WTC11 (cell line): ENCODE data around the gene TGM1. TPM values are rescaled to one million over a fixed set of nuclear protein-coding genes. Genes with fewer than 3 reads are reported as not detected.

Experiments used
- ATAC-seq: fragments of 200-7000 bp; cut with Tn5 transposase; 2 replicates; pipeline ENCODE4 v1.10.0; 2021; ENCODE audit warnings: mild to moderate bottlenecking, moderate library complexity
- CTCF ChIA-PET: fragments of 300-600 bp; sonication (Branson Sonifier 250); formaldehyde crosslinking; loops from one replicate; lab custom pipeline; 2021; ENCODE audit warnings: antibody characterized with exemption; lab: Charles Lee
- POLR2A ChIA-PET: fragments of 350-600 bp; sonication (Branson Sonifier 250); formaldehyde crosslinking; loops from one replicate; lab custom pipeline; 2021; ENCODE audit warnings: antibody characterized with exemption; lab: Charles Lee
- DNase-seq: peaks from one replicate; pipeline ENCODE4 v3.0.0; 2021; ENCODE audit warnings: low spot score
- H3K27ac Mint-ChIP-seq: 2 replicates; pipeline ENCODE4 v1.8.0; 2021; ENCODE audit warnings: mixed read lengths
- H3K27me3 Mint-ChIP-seq: 2 replicates; pipeline ENCODE4 v1.8.0; 2021; ENCODE audit warnings: low read depth, mild to moderate bottlenecking, moderate library complexity, mixed read lengths
- H3K36me3 Mint-ChIP-seq: 2 replicates; pipeline ENCODE4 v1.8.0; 2021; ENCODE audit warnings: mixed read lengths
- H3K4me1 Mint-ChIP-seq: 2 replicates; pipeline ENCODE4 v1.8.0; 2022; ENCODE audit warnings: mixed read lengths
- H3K4me3 Mint-ChIP-seq: 2 replicates; pipeline ENCODE4 v1.8.0; 2021; ENCODE audit warnings: mild to moderate bottlenecking, moderate library complexity, mixed read lengths
- H3K9me3 Mint-ChIP-seq: 2 replicates; pipeline ENCODE4 v1.8.0; 2021; ENCODE audit warnings: mixed read lengths
- AR ChIP-seq: fragments of 250-450 bp; sonication (Bioruptor Pico); IDR thresholded peaks from 2 replicates; pipeline ENCODE4 v1.9.0; 2021; ENCODE audit warnings: mild to moderate bottlenecking
- CBFB ChIP-seq: sonication (generic); formaldehyde crosslinking; IDR thresholded peaks from 2 replicates; pipeline ENCODE4 v1.8.1; 2022; ENCODE audit warnings: mild to moderate bottlenecking, low read depth, missing genetic modification reagents
- CREM ChIP-seq: sonication (generic); formaldehyde crosslinking; IDR thresholded peaks from 2 replicates; pipeline ENCODE4 v1.8.1; 2022; ENCODE audit warnings: mild to moderate bottlenecking, missing genetic modification reagents, moderate library complexity
- ELF4 ChIP-seq: sonication (generic); formaldehyde crosslinking; IDR thresholded peaks from 2 replicates; pipeline ENCODE4 v1.8.1; 2022; ENCODE audit warnings: low read depth, mild to moderate bottlenecking, moderate library complexity, missing genetic modification reagents
- ESRRA ChIP-seq: sonication (generic); formaldehyde crosslinking; IDR thresholded peaks from 2 replicates; pipeline ENCODE4 v1.8.1; 2022; ENCODE audit warnings: mild to moderate bottlenecking, missing genetic modification reagents, borderline replicate concordance
- FOXP4 ChIP-seq: sonication (generic); formaldehyde crosslinking; IDR thresholded peaks from 2 replicates; pipeline ENCODE4 v1.8.0; 2022; ENCODE audit warnings: mild to moderate bottlenecking, missing genetic modification reagents
- GABPB1 ChIP-seq: sonication (generic); formaldehyde crosslinking; IDR thresholded peaks from 2 replicates; pipeline ENCODE4 v1.8.1; 2023; ENCODE audit warnings: mild to moderate bottlenecking, missing genetic modification reagents
- JUN ChIP-seq: sonication (generic); formaldehyde crosslinking; IDR thresholded peaks from 2 replicates; pipeline ENCODE4 v1.8.0; 2023; ENCODE audit warnings: mild to moderate bottlenecking, missing genetic modification reagents
- NFYB ChIP-seq: sonication (generic); formaldehyde crosslinking; conservative IDR thresholded peaks from 2 replicates; pipeline ENCODE4 v1.8.0; 2022; ENCODE audit warnings: low read depth, missing genetic modification reagents
- NR2C2 ChIP-seq: sonication (generic); formaldehyde crosslinking; IDR thresholded peaks from 2 replicates; pipeline ENCODE4 v1.8.0; 2022; ENCODE audit warnings: mild to moderate bottlenecking, missing genetic modification reagents
- NR3C1 ChIP-seq: sonication (generic); formaldehyde crosslinking; conservative IDR thresholded peaks from 2 replicates; pipeline ENCODE4 v1.8.1; 2023; ENCODE audit warnings: low read depth, mild to moderate bottlenecking, missing genetic modification reagents
- PRDM15 ChIP-seq: sonication (generic); formaldehyde crosslinking; IDR thresholded peaks from 2 replicates; pipeline ENCODE4 v1.8.0; 2022; ENCODE audit warnings: missing genetic modification reagents
- SP1 ChIP-seq: sonication (generic); formaldehyde crosslinking; conservative IDR thresholded peaks from 2 replicates; pipeline ENCODE4 v1.8.1; 2022; ENCODE audit warnings: missing genetic modification reagents
- TEAD4 ChIP-seq: sonication (generic); formaldehyde crosslinking; IDR thresholded peaks from 2 replicates; pipeline ENCODE4 v1.8.0; 2022; ENCODE audit warnings: mild to moderate bottlenecking, missing genetic modification reagents
- ZBTB21 ChIP-seq: sonication (generic); formaldehyde crosslinking; IDR thresholded peaks from 2 replicates; pipeline ENCODE4 v1.8.1; 2023; ENCODE audit warnings: mild to moderate bottlenecking, missing genetic modification reagents, borderline replicate concordance
- ZNF121 ChIP-seq: sonication (generic); formaldehyde crosslinking; IDR thresholded peaks from 2 replicates; pipeline ENCODE4 v1.8.0; 2023; ENCODE audit warnings: missing genetic modification reagents
- ZNF219 ChIP-seq: sonication (generic); formaldehyde crosslinking; IDR thresholded peaks from 2 replicates; pipeline ENCODE4 v1.8.0; 2023; ENCODE audit warnings: missing genetic modification reagents, mild to moderate bottlenecking, borderline replicate concordance
- ZNF263 ChIP-seq: sonication (generic); formaldehyde crosslinking; IDR thresholded peaks from 2 replicates; pipeline ENCODE4 v1.8.1; 2022; ENCODE audit warnings: low read depth, mild to moderate bottlenecking, moderate library complexity, missing genetic modification reagents
- ZNF281 ChIP-seq: sonication (generic); formaldehyde crosslinking; IDR thresholded peaks from 2 replicates; pipeline ENCODE4 v1.8.0; 2023; ENCODE audit warnings: mild to moderate bottlenecking, missing genetic modification reagents
- ZNF396 ChIP-seq: fragments of 250-450 bp; sonication (Bioruptor Pico); IDR thresholded peaks from 2 replicates; pipeline ENCODE4 v1.8.0; 2021; ENCODE audit warnings: mild to moderate bottlenecking, moderate library complexity, borderline replicate concordance
- total RNA-seq: library from RNA; stranded (reverse); gene quantifications from 3 replicates; pipeline ENCODE4 v1.2.3, GENCODE V29; 2021

The TGM1 gene
- total RNA-seq, 1 experiment from 2014 or later = 5.2 TPM

GRCh38 chr14:24260026-24260779 is 2.8 kb downstream of the TGM1 start:
- no peaks in the 10 kb centered on the region; the same call in 1 of the 2 replicates for H3K27me3 Mint-ChIP-seq
- no peak for DNase-seq
- no peak overlapping the region for H3K4me3 Mint-ChIP-seq
- H3K9me3 Mint-ChIP-seq = no peaks in the 10 kb centered on the region
- ChIA-PET CTCF (interaction anchor here (1.6 kb wide), 1 partner anchor 18 kb away, joined by 5 read pairs; the partner anchor contains the start of gene TINF2), POLR2A (no interaction called here)
- H3K36me3 Mint-ChIP-seq = no peaks in the 10 kb centered on the region
- H3K4me1 Mint-ChIP-seq = no peaks in the 10 kb centered on the region
- TF ChIP-seq AR (CRISPR knock-in tag) = no peak
- no peak for TF ChIP-seq FOXP4 (CRISPR knock-in tag)
- TF ChIP-seq NR3C1 = no peak
- TF ChIP-seq NFYB (CRISPR knock-in tag) = no peak
- no peak for TF ChIP-seq GABPB1 (CRISPR knock-in tag)
- TF ChIP-seq ZNF281 (CRISPR knock-in tag) = no peak
- TF ChIP-seq ESRRA (CRISPR knock-in tag) = no peak
- TF ChIP-seq ZNF219 = no peak
- TF ChIP-seq JUN (CRISPR knock-in tag) = no peak
- TF ChIP-seq NR2C2 (CRISPR knock-in tag) = no peak
- no peak for TF ChIP-seq ZBTB21 (CRISPR knock-in tag)
- TF ChIP-seq ZNF121 = no peak
- no peak for TF ChIP-seq ELF4 (CRISPR knock-in tag)
- TF ChIP-seq CBFB = no peak
- no peak for ATAC-seq
- no peak overlapping the region; the same call in 1 of the 2 replicates for H3K27ac Mint-ChIP-seq

GRCh38 chr14:24259282-24260025 is 3.5 kb downstream of the TGM1 start:
- no peaks in the 10 kb centered on the region for H3K4me1 Mint-ChIP-seq
- no peak overlapping the region for H3K4me3 Mint-ChIP-seq
- no peaks in the 10 kb centered on the region; the same call in 1 of the 2 replicates for H3K27me3 Mint-ChIP-seq
- DNase-seq (no peak), ATAC-seq (no peak)
- H3K27ac Mint-ChIP-seq = no peak overlapping the region; the same call in 1 of the 2 replicates
- POLR2A ChIA-PET = no interaction called here
- no peaks in the 10 kb centered on the region for H3K36me3 Mint-ChIP-seq
- no peaks in the 10 kb centered on the region for H3K9me3 Mint-ChIP-seq
- CTCF ChIA-PET = interaction anchor here (1.6 kb wide), 1 partner anchor 17 kb away, joined by 5 read pairs; the partner anchor contains the start of gene TINF2
- no peak for TF ChIP-seq NR2C2 (CRISPR knock-in tag)
- no peak for TF ChIP-seq ZNF121
- no peak for TF ChIP-seq TEAD4 (CRISPR knock-in tag)
- no peak for TF ChIP-seq PRDM15 (CRISPR knock-in tag)
- TF ChIP-seq ZNF263 (CRISPR knock-in tag) = no peak
- no peak for TF ChIP-seq ZNF396
- TF ChIP-seq CREM (CRISPR knock-in tag) = no peak
- no peak for TF ChIP-seq SP1 (CRISPR knock-in tag)
